Kidney (tissue), 14 donors: ENCODE data around the gene ANO2. TPM values are rescaled to one million over a fixed set of nuclear protein-coding genes. Genes with fewer than 3 reads are reported as not detected.
A peak's percentile ranks its signal among the peaks of the same experiment; 100 is the strongest.

Experiments
- DNase-seq, 5 donors: peaks; one replicate each; pipeline ENCODE4 v3.0.0-alpha.2; 2013 to 2020
- FAIRE-seq: peaks from 2 replicates; lab custom pipeline; 2012; peaks lifted over from hg19 to GRCh38; lab: Jason Lieb, UNC
- H3K27ac ChIP-seq, 2 donors: one replicate each; pipeline ENCODE4 v1.7.0; 2013; ENCODE audit warnings: low read depth in 2 of 2, low read length in 2 of 2, inconsistent platforms in 1 of 2
- H3K27me3 ChIP-seq: one replicate; pipeline ENCODE4 v1.7.1; 2013; ENCODE audit warnings: low read length, inconsistent platforms; ENCODE audit not compliant: control insufficient read depth, insufficient read depth
- H3K36me3 ChIP-seq, 3 donors: one replicate each; pipeline versions ENCODE4 v1.7.0 to v1.7.1; 2013; ENCODE audit warnings: low read length in 3 of 3, control low read depth in 1 of 3, inconsistent platforms in 1 of 3; ENCODE audit not compliant: insufficient read depth in 3 of 3, control insufficient read depth in 2 of 3
- H3K4me1 ChIP-seq, 3 donors: one replicate each; pipeline versions ENCODE4 v1.7.0 to v1.7.1; 2013; ENCODE audit warnings: low read length in 3 of 3, inconsistent platforms in 1 of 3, low read depth in 1 of 3; ENCODE audit not compliant: control insufficient read depth in 2 of 3, insufficient read depth in 2 of 3
- H3K4me3 ChIP-seq, 3 donors: one replicate each; pipeline versions ENCODE4 v1.7.0 to v1.8.1; 2013; ENCODE audit warnings: low read length in 3 of 3, control low read depth in 1 of 3, inconsistent platforms in 1 of 3
- H3K9ac ChIP-seq, 3 donors: one replicate each; pipeline versions ENCODE4 v1.7.0 to v1.7.1; 2013; ENCODE audit warnings: low read length in 3 of 3, control low read depth in 1 of 3, inconsistent platforms in 1 of 3
- H3K9me3 ChIP-seq, 3 donors: one replicate each; pipeline versions ENCODE4 v1.7.0 to v1.7.1; 2013; ENCODE audit warnings: low read length in 3 of 3, control low read depth in 1 of 3, inconsistent platforms in 1 of 3; ENCODE audit not compliant: control insufficient read depth in 2 of 3, insufficient read depth in 1 of 3
- CTCF ChIP-seq: IDR thresholded peaks from 3 replicates; pipeline ENCODE4 v1.5.1; 2012; ENCODE audit warnings: mild to moderate bottlenecking, moderate library complexity, borderline replicate concordance; ENCODE audit not compliant: insufficient read depth; ENCODE audit errors: extremely low read depth
- intact Hi-C: fragments of 100-400 bp; cut with DNase I; formaldehyde crosslinking; loops from one replicate; pipeline ENCODE4 v1.11.1; 2022
- polyA plus RNA-seq: library from polyadenylated mRNA; stranded (reverse); fragments of 350-450 nt; fragmentation: Illumina TruSeq; extraction: RNeasy Lipid Tissue Mini Kit (QIAGEN cat#74804); gene quantifications from one replicate; pipeline ENCODE4 v1.2.3, GENCODE V29; 2014; ENCODE audit warnings: low read depth, low replicate concordance; ENCODE audit not compliant: insufficient read depth
- total RNA-seq: library from RNA; stranded (reverse); fragmentation: NEBNext Ultra II Directional; extraction: Animal tissue kit (Norgen Biotek cat#: 25700); gene quantifications from one replicate; pipeline ENCODE4 v1.2.1, GENCODE V29; 2021
- donor health status: control.
- donor health status: control.
- donor health status: control.
- donor health status: control.
- donor health status: control.
- donor health status: DM: yes; HTN: yes; CAD: no.
- donor health status: Normal renal cell carcinoma (clear cell type).

Gene ANO2
- total and polyA plus RNA-seq, 2 donors from 2014 or later, result 0.34 to 4.4 TPM

- Histone ChIP-seq H3K9ac (no peak overlapping the region), H3K4me3 (no peak overlapping the region), H3K9me3 (no peaks in the 10 kb centered on the region), H3K36me3 (no peaks in the 10 kb centered on the region), H3K4me1 (peaks cover 0 to 4% (median 0%) of the 10 kb centered on the region in 3 donors), H3K27ac (no peak overlapping the region), H3K27me3 (no peaks in the 10 kb centered on the region)
- DNase-seq, result no peak
- intact Hi-C loops, result no loop called here
- no peak for FAIRE-seq
- no peak for TF ChIP-seq CTCF
These were observed 171.5 kb downstream of the ANO2 start for GRCh38 chr12:5773550-5773949.

GRCh38 chr12:5771756-5772155 is 173.3 kb downstream of the ANO2 start:
- FAIRE-seq (no peak), DNase-seq (peak in 1 of 5 donors; percentile 19)
- Histone ChIP-seq H3K36me3 (no peaks in the 10 kb centered on the region), H3K4me1 (peaks cover 0 to 4% (median 0%) of the 10 kb centered on the region in 3 donors), H3K27ac (no peak overlapping the region), H3K9ac (no peak overlapping the region), H3K4me3 (no peak overlapping the region), H3K9me3 (no peaks in the 10 kb centered on the region), H3K27me3 (no peaks in the 10 kb centered on the region)
- TF ChIP-seq CTCF, result no peak
- intact Hi-C loops, result no loop called here

GRCh38 chr12:5770727-5771126 is 174.3 kb downstream of the ANO2 start:
- Histone ChIP-seq H3K27ac (no peak overlapping the region), H3K27me3 (no peaks in the 10 kb centered on the region), H3K9me3 (no peaks in the 10 kb centered on the region), H3K4me1 (peaks cover 0 to 4% (median 0%) of the 10 kb centered on the region in 3 donors), H3K36me3 (no peaks in the 10 kb centered on the region), H3K9ac (no peak overlapping the region), H3K4me3 (no peak overlapping the region)
- DNase-seq, result no peak
- TF ChIP-seq CTCF, result no peak
- FAIRE-seq, result no peak
- intact Hi-C loops, result no loop called here
